Endothelial cell (in vitro differentiated cells): ENCODE results near the gene MIB1. TPM values are rescaled to one million over a fixed set of nuclear protein-coding genes. Genes with fewer than 3 reads are reported as not detected.
A peak's percentile ranks its signal among the peaks of the same experiment; 100 is the strongest.

Experiments
- DNase-seq: peaks from one replicate; pipeline ENCODE4 v3.0.0; 2021; ENCODE audit warnings: low spot score
- H3K27ac Mint-ChIP-seq: one replicate; pipeline ENCODE4 v1.8.0; 2021; ENCODE audit warnings: mixed read lengths, inconsistent platforms; ENCODE audit not compliant: unreplicated experiment
- H3K27me3 Mint-ChIP-seq: one replicate; pipeline ENCODE4 v1.8.0; 2021; ENCODE audit warnings: mild to moderate bottlenecking, moderate library complexity, mixed read lengths, inconsistent platforms; ENCODE audit not compliant: unreplicated experiment
- H3K36me3 Mint-ChIP-seq: one replicate; pipeline ENCODE4 v1.8.0; 2021; ENCODE audit warnings: mild to moderate bottlenecking, low read depth, mixed read lengths, inconsistent platforms; ENCODE audit not compliant: unreplicated experiment
- H3K4me1 Mint-ChIP-seq: one replicate; pipeline ENCODE4 v1.8.0; 2021; ENCODE audit warnings: mild to moderate bottlenecking, mixed read lengths, inconsistent platforms; ENCODE audit not compliant: unreplicated experiment
- H3K4me3 Mint-ChIP-seq: one replicate; pipeline ENCODE4 v1.8.0; 2021; ENCODE audit warnings: mild to moderate bottlenecking, mixed read lengths, inconsistent platforms; ENCODE audit not compliant: unreplicated experiment
- H3K9me3 Mint-ChIP-seq: one replicate; pipeline ENCODE4 v1.8.0; 2021; ENCODE audit warnings: mixed read lengths, inconsistent platforms; ENCODE audit not compliant: unreplicated experiment
- CTCF ChIP-seq: fragments of 200-600 bp; sonication (generic); IDR thresholded peaks from one replicate; pipeline ENCODE4 v1.5.0; 2021; ENCODE audit warnings: antibody characterized with exemption; ENCODE audit not compliant: unreplicated experiment
- total RNA-seq: library from RNA; stranded (reverse); fragmentation: NEBNext Ultra II Directional; extraction: Animal tissue kit (Norgen Biotek cat#: 25700); gene quantifications from one replicate; pipeline ENCODE4 v1.2.1, GENCODE V29; 2021; ENCODE audit not compliant: unreplicated experiment

The MIB1 gene
- total RNA-seq, 1 donor from 2014 or later, result 62.8 TPM

- Mint-ChIP-seq H3K4me1 (peaks cover 39% of the 10 kb centered on the region), H3K4me3 (no peak overlapping the region), H3K27ac (peak overlapping the region; percentile 21), H3K9me3 (no peaks in the 10 kb centered on the region), H3K27me3 (no peaks in the 10 kb centered on the region), H3K36me3 (no peaks in the 10 kb centered on the region)
- no peak for TF ChIP-seq CTCF
- no peak for DNase-seq
Observed at GRCh38 chr18:21759836-21760235, 19.2 kb downstream of the MIB1 start.

- H3K36me3 Mint-ChIP-seq, result no peaks in the 10 kb centered on the region
- no peaks in the 10 kb centered on the region for H3K9me3 Mint-ChIP-seq
- no peaks in the 10 kb centered on the region for H3K27me3 Mint-ChIP-seq
- no peak overlapping the region for H3K4me3 Mint-ChIP-seq
- no peak for DNase-seq
- peak overlapping the region; percentile 32 for H3K27ac Mint-ChIP-seq
- peaks cover 41% of the 10 kb centered on the region for H3K4me1 Mint-ChIP-seq
- no peak for TF ChIP-seq CTCF
Observed at GRCh38 chr18:21760321-21760720, 19.7 kb downstream of the MIB1 start.

- peaks cover 10% of the 10 kb centered on the region for H3K36me3 Mint-ChIP-seq
- no peak overlapping the region for H3K4me3 Mint-ChIP-seq
- no peaks in the 10 kb centered on the region for H3K9me3 Mint-ChIP-seq
- peak overlapping the region; percentile 72 for H3K27ac Mint-ChIP-seq
- no peak for TF ChIP-seq CTCF
- no peaks in the 10 kb centered on the region for H3K27me3 Mint-ChIP-seq
- no peak for DNase-seq
- peaks cover 48% of the 10 kb centered on the region for H3K4me1 Mint-ChIP-seq
Observed at GRCh38 chr18:21761471-21762115, 21.0 kb downstream of the MIB1 start.

GRCh38 chr18:21762181-21762772, 21.7 kb downstream of the MIB1 start:
- peak overlapping the region; percentile 78 for H3K27ac Mint-ChIP-seq
- no peak overlapping the region for H3K4me3 Mint-ChIP-seq
- no peak for TF ChIP-seq CTCF
- peaks cover 16% of the 10 kb centered on the region for H3K36me3 Mint-ChIP-seq
- H3K9me3 Mint-ChIP-seq, result no peaks in the 10 kb centered on the region
- DNase-seq, result no peak
- H3K27me3 Mint-ChIP-seq, result no peaks in the 10 kb centered on the region
- H3K4me1 Mint-ChIP-seq, result peaks cover 48% of the 10 kb centered on the region
